ENCODE measurements around the gene ASAP3.
A peak's percentile ranks its signal among the peaks of the same experiment; 100 is the strongest.

Gene ASAP3

DNA sequence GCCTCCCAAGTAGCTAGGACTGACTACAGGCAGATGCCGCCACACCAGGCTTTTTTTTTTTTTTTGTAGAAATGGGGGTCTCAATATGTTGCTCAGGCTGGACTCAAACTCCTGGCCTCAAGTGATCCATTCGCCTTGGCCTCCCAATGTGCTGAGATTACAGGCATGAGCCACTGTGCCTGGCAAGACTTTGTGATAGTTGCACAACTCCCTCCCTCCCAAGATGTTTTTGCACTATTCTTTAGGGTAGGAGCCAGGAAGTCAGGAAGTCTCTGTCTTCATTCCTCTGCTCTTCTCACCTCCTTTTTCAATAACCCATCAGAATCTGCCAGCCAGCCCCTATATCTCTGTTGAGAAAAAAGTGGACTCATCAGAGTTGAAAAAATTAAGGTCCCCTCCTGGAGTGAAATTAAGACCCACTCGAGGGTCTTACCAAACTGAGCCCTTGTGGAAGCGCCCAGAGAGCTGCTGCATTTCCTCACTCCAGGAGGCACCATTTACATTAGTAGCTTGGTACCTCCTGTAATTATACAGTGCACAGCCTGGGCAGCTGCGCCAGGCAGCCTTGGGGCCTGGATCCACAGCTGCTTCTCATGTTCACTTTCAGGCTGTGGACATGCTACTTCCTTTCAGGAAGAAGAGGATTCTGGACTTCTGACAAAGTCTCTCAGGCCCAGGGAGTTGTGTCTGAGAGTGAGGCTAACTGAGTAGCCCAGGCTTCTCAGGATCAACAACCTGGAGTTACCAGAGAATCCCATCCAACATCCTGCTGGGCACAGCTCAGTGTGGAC is 83.5 kb downstream of the ASAP3 start:
- peaks cover 10% of the 10 kb centered on the region; the same call in 1 of the 2 replicates for H3K36me3 ChIP-seq (ENCODE audit: insufficient read depth, low read length)
- no peak for TF ChIP-seq FOXP2 (optimal IDR thresholded peaks at IDR 0.05; ENCODE audit: control extremely low read depth, extremely low read length, insufficient read depth)
- TF ChIP-seq POLR2AphosphoS5 (IDR thresholded peaks at IDR 0.05; ENCODE audit: borderline replicate concordance, low read depth, low read length), result no peak
- no peak for TF ChIP-seq EZH2 (IDR thresholded peaks at IDR 0.05)
- no peaks in the 10 kb centered on the region for H3K9me3 ChIP-seq (ENCODE audit: low read depth, low read length)
- H3K4me3 ChIP-seq, result no peak overlapping the region
- no peak for DNase-seq (ENCODE audit: low read depth, low spot score)
- no peak overlapping the region for H3K27ac ChIP-seq
- H3K9ac ChIP-seq (ENCODE audit: insufficient read length), result no peak overlapping the region

DNA sequence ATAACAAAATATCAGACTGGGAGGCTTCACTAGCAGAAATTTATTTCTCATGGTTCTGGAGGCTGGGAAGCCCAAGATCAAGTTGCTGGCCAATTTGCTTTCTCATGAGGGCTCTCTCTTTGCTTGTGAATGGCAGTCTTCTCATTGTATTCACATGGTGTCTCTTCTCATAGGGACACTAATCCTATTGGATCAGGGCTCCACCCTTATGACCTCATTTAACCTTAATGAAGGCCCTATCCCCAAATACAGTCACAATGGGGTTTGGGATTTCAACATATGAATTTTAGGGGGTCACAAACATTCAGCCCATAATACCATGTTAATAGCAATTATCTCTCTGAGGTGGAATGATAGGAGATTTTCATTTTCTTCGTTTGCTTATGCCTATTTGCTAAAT is 84.8 kb downstream of the ASAP3 start:
- no peak for DNase-seq (ENCODE audit: low read depth, low spot score)
- H3K27ac ChIP-seq, result no peak overlapping the region
- H3K9me3 ChIP-seq (ENCODE audit: low read depth, low read length), result no peaks in the 10 kb centered on the region
- peaks cover 10% of the 10 kb centered on the region; the same call in 1 of the 2 replicates for H3K36me3 ChIP-seq (ENCODE audit: insufficient read depth, low read length)
- no peak overlapping the region for H3K9ac ChIP-seq (ENCODE audit: insufficient read length)
- H3K4me3 ChIP-seq, result no peak overlapping the region
- no peak for TF ChIP-seq POLR2AphosphoS5 (IDR thresholded peaks at IDR 0.05; ENCODE audit: borderline replicate concordance, low read depth, low read length)
- TF ChIP-seq EZH2 (IDR thresholded peaks at IDR 0.05), result no peak
- no peak for TF ChIP-seq FOXP2 (optimal IDR thresholded peaks at IDR 0.05; ENCODE audit: control extremely low read depth, extremely low read length, insufficient read depth)

- peaks cover 15% of the 10 kb centered on the region; the same call in 1 of the 2 replicates for H3K36me3 ChIP-seq (ENCODE audit: insufficient read depth, low read length)
- TF ChIP-seq EZH2 (IDR thresholded peaks at IDR 0.05) (no peak), FOXP2 (optimal IDR thresholded peaks at IDR 0.05; ENCODE audit: control extremely low read depth, extremely low read length, insufficient read depth) (no peak), POLR2AphosphoS5 (IDR thresholded peaks at IDR 0.05; ENCODE audit: borderline replicate concordance, low read depth, low read length) (no peak)
- no peak overlapping the region for H3K4me3 ChIP-seq
- no peak overlapping the region for H3K9ac ChIP-seq (ENCODE audit: insufficient read length)
- no peak overlapping the region for H3K27ac ChIP-seq
- H3K9me3 ChIP-seq (ENCODE audit: low read depth, low read length), result no peaks in the 10 kb centered on the region
- no peak for DNase-seq (ENCODE audit: low read depth, low spot score)
Measured at GRCh38 chr1:23397908-23398307, 86.1 kb downstream of the ASAP3 start.

- Histone ChIP-seq H3K27ac (no peak overlapping the region), H3K9ac (ENCODE audit: insufficient read length) (no peak overlapping the region), H3K9me3 (ENCODE audit: low read depth, low read length) (no peaks in the 10 kb centered on the region)
Measured at GRCh38 chr1:23396380-23396779, 87.6 kb downstream of the ASAP3 start.

DNA sequence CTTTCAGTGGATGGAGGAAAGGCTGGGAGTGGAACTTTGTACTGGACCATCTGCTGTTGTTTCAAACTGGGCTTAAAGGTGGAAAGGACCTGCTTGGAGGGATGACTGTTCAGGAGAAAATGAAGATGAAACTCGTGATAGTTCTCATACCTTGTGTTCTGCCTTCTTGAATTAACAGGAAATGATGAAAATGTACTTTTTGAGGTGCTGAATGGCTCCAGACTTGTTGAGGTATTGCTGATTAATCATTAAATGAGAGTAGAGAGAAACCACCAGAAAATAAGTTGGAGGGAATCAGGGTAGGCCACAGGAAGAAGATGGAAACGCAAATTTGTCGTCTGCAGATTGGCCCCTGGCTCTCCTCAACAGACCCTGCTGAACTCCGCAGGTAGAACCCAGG is 88.1 kb downstream of the ASAP3 start:
- Histone ChIP-seq H3K9me3 (ENCODE audit: low read depth, low read length) (no peaks in the 10 kb centered on the region), H3K27ac (no peak overlapping the region), H3K9ac (ENCODE audit: insufficient read length) (no peak overlapping the region), H3K36me3 (ENCODE audit: insufficient read depth, low read length) (peaks cover 15% of the 10 kb centered on the region; the same call in 1 of the 2 replicates), H3K4me3 (no peak overlapping the region)
- DNase-seq (ENCODE audit: low read depth, low spot score), result no peak
- TF ChIP-seq FOXP2 (optimal IDR thresholded peaks at IDR 0.05; ENCODE audit: control extremely low read depth, extremely low read length, insufficient read depth) (no peak), EZH2 (IDR thresholded peaks at IDR 0.05) (no peak), POLR2AphosphoS5 (IDR thresholded peaks at IDR 0.05; ENCODE audit: borderline replicate concordance, low read depth, low read length) (no peak)

More at GRCh38 chr1:23396380-23396779, 87.6 kb downstream of the ASAP3 start:
- H3K36me3 ChIP-seq (ENCODE audit: insufficient read depth, low read length), result peaks cover 15% of the 10 kb centered on the region; the same call in 1 of the 2 replicates
- TF ChIP-seq FOXP2 (optimal IDR thresholded peaks at IDR 0.05; ENCODE audit: control extremely low read depth, extremely low read length, insufficient read depth), result no peak
- no peak for TF ChIP-seq POLR2AphosphoS5 (IDR thresholded peaks at IDR 0.05; ENCODE audit: borderline replicate concordance, low read depth, low read length)
- no peak for TF ChIP-seq EZH2 (IDR thresholded peaks at IDR 0.05)
- no peak overlapping the region for H3K4me3 ChIP-seq
- no peak for DNase-seq (ENCODE audit: low read depth, low spot score)

GRCh38 chr1:23395154-23395724 is 88.7 kb downstream of the ASAP3 start:
- no peak for DNase-seq (ENCODE audit: low read depth, low spot score)
- peaks cover 15% of the 10 kb centered on the region; the same call in 1 of the 2 replicates for H3K36me3 ChIP-seq (ENCODE audit: insufficient read depth, low read length)
- no peaks in the 10 kb centered on the region for H3K9me3 ChIP-seq (ENCODE audit: low read depth, low read length)
- no peak overlapping the region for H3K4me3 ChIP-seq
- no peak overlapping the region for H3K9ac ChIP-seq (ENCODE audit: insufficient read length)
- peak overlapping the region; percentile 57; the same call in 1 of the 2 replicates for H3K27ac ChIP-seq
- TF ChIP-seq FOXP2 (optimal IDR thresholded peaks at IDR 0.05; ENCODE audit: control extremely low read depth, extremely low read length, insufficient read depth) (no peak), EZH2 (IDR thresholded peaks at IDR 0.05) (no peak), POLR2AphosphoS5 (IDR thresholded peaks at IDR 0.05; ENCODE audit: borderline replicate concordance, low read depth, low read length) (no peak)

- H3K9ac ChIP-seq (ENCODE audit: insufficient read length), result no peak overlapping the region
- TF ChIP-seq FOXP2 (optimal IDR thresholded peaks at IDR 0.05; ENCODE audit: control extremely low read depth, extremely low read length, insufficient read depth) (no peak), POLR2AphosphoS5 (IDR thresholded peaks at IDR 0.05; ENCODE audit: borderline replicate concordance, low read depth, low read length) (no peak), EZH2 (IDR thresholded peaks at IDR 0.05) (no peak)
- H3K4me3 ChIP-seq, result no peak overlapping the region
- peaks cover 15% of the 10 kb centered on the region; the same call in 1 of the 2 replicates for H3K36me3 ChIP-seq (ENCODE audit: insufficient read depth, low read length)
- peak overlapping the region; percentile 57; the same call in 1 of the 2 replicates for H3K27ac ChIP-seq
- no peaks in the 10 kb centered on the region for H3K9me3 ChIP-seq (ENCODE audit: low read depth, low read length)
- DNase-seq (ENCODE audit: low read depth, low spot score), result no peak
Measured at GRCh38 chr1:23394684-23395083, 89.3 kb downstream of the ASAP3 start.

- Histone ChIP-seq H3K9ac (ENCODE audit: insufficient read length) (no peak overlapping the region), H3K36me3 (ENCODE audit: insufficient read depth, low read length) (peaks cover 12% of the 10 kb centered on the region; the same call in 1 of the 2 replicates), H3K4me3 (no peak overlapping the region), H3K27ac (no peak overlapping the region), H3K9me3 (ENCODE audit: low read depth, low read length) (no peaks in the 10 kb centered on the region)
- TF ChIP-seq POLR2AphosphoS5 (IDR thresholded peaks at IDR 0.05; ENCODE audit: borderline replicate concordance, low read depth, low read length), result no peak
- no peak for TF ChIP-seq FOXP2 (optimal IDR thresholded peaks at IDR 0.05; ENCODE audit: control extremely low read depth, extremely low read length, insufficient read depth)
- TF ChIP-seq EZH2 (IDR thresholded peaks at IDR 0.05), result no peak
- DNase-seq (ENCODE audit: low read depth, low spot score), result no peak
Measured at GRCh38 chr1:23394181-23394580, 89.8 kb downstream of the ASAP3 start.

All from SK-N-MC (cell line).